ENCODE measurements around the gene RHBG. TPM values are rescaled to one million over a fixed set of nuclear protein-coding genes. Genes with fewer than 3 reads are reported as not detected.

The RHBG gene
- total and polyA plus RNA-seq, 7 donors: not detected

DNA sequence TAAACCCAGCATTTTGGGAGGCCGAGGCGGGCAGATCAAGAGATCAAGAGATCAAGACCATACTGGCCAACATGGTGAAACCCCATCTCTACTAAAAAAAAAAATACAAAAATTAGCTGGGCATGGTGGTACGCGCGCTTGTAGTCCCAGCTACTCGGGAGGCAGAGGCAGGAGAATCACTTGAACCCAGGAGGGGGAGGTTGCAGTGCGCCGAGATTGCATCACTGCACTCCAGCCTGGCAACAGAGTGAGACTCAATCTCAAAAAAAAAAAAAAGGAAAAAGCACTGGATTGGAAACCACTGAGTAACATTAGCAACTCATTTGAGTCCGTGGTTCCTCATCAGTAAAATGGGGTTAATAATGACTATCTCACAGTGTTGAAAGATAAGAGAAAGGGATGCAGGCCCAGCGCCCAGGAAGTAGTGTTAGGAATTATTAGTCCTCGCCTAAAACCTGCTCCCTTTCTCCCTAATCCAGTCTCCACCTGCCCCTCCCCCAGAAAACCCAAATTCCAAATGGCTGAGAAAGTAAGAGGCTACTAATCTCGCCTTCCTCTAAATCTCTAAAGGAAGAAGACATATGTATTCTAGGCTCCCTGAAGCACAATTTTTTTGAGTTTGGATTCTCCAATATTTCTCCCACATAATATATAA is 49.5 kb downstream of the RHBG start:
- H3K4me1 ChIP-seq: peaks cover 28% of the 10 kb centered on the region
- TF ChIP-seq, protein P1, sequence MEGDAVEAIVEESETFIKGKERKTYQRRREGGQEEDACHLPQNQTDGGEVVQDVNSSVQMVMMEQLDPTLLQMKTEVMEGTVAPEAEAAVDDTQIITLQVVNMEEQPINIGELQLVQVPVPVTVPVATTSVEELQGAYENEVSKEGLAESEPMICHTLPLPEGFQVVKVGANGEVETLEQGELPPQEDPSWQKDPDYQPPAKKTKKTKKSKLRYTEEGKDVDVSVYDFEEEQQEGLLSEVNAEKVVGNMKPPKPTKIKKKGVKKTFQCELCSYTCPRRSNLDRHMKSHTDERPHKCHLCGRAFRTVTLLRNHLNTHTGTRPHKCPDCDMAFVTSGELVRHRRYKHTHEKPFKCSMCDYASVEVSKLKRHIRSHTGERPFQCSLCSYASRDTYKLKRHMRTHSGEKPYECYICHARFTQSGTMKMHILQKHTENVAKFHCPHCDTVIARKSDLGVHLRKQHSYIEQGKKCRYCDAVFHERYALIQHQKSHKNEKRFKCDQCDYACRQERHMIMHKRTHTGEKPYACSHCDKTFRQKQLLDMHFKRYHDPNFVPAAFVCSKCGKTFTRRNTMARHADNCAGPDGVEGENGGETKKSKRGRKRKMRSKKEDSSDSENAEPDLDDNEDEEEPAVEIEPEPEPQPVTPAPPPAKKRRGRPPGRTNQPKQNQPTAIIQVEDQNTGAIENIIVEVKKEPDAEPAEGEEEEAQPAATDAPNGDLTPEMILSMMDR (IDR thresholded peaks at IDR 0.05): no peak
- H3K36me3 ChIP-seq (ENCODE audit: insufficient read depth in 1 of 2, low read depth in 1 of 2): no peaks in the 10 kb centered on the region
- ATAC-seq (no peak), DNase-seq (no peak)
- no peaks in the 10 kb centered on the region for H3K9me3 ChIP-seq
- no peak overlapping the region for H3K4me3 ChIP-seq
- intact Hi-C loops (cut with DNase I): no loop called here
- peaks cover 8 to 100% (median 35%) of the 10 kb centered on the region in 3 donors for H3K27me3 ChIP-seq (ENCODE audit: insufficient read depth in 3 of 3, low read length in 2 of 3)
- H3K27ac ChIP-seq: no peak overlapping the region
- 90 to 93% (median 92%) methylated on average over 12 of the region's 12 CpGs for WGBS, 3 donors

GRCh38 chr1:156419854-156420204 is 50.8 kb downstream of the RHBG start:
- no peak for ATAC-seq
- Histone ChIP-seq H3K27ac (no peak overlapping the region), H3K4me1 (peaks cover 28% of the 10 kb centered on the region), H3K9me3 (no peaks in the 10 kb centered on the region), H3K36me3 (ENCODE audit: insufficient read depth in 1 of 2, low read depth in 1 of 2) (no peaks in the 10 kb centered on the region), H3K4me3 (peak overlapping the region; percentile 58), H3K27me3 (ENCODE audit: insufficient read depth in 3 of 3, low read length in 2 of 3) (peaks cover 8 to 100% (median 34%) of the 10 kb centered on the region in 3 donors)
- TF ChIP-seq, protein P1 (IDR thresholded peaks at IDR 0.05): no peak
- intact Hi-C loops (cut with DNase I): no loop called here
- 32 to 50% (median 40%) methylated on average over 5 of the region's 5 CpGs for WGBS, 3 donors
- DNase-seq: no peak

- Histone ChIP-seq H3K27me3 (ENCODE audit: insufficient read depth in 3 of 3, low read length in 2 of 3) (peaks cover 8 to 100% (median 33%) of the 10 kb centered on the region in 3 donors), H3K27ac (no peak overlapping the region), H3K4me3 (peak overlapping the region; percentile 58), H3K4me1 (peaks cover 28% of the 10 kb centered on the region), H3K9me3 (no peaks in the 10 kb centered on the region), H3K36me3 (ENCODE audit: insufficient read depth in 1 of 2, low read depth in 1 of 2) (no peaks in the 10 kb centered on the region)
- WGBS, 3 donors: 4 to 5% (median 4%) methylated on average over 62 to 69 of the region's 69 CpGs
- no peak for DNase-seq
- peak in 1 of 4 donors; percentile 40 for ATAC-seq
- intact Hi-C loops (cut with DNase I): no loop called here
- TF ChIP-seq, protein P1 (IDR thresholded peaks at IDR 0.05): no peak
Observed at GRCh38 chr1:156420205-156421061, 51.4 kb downstream of the RHBG start.

DNA sequence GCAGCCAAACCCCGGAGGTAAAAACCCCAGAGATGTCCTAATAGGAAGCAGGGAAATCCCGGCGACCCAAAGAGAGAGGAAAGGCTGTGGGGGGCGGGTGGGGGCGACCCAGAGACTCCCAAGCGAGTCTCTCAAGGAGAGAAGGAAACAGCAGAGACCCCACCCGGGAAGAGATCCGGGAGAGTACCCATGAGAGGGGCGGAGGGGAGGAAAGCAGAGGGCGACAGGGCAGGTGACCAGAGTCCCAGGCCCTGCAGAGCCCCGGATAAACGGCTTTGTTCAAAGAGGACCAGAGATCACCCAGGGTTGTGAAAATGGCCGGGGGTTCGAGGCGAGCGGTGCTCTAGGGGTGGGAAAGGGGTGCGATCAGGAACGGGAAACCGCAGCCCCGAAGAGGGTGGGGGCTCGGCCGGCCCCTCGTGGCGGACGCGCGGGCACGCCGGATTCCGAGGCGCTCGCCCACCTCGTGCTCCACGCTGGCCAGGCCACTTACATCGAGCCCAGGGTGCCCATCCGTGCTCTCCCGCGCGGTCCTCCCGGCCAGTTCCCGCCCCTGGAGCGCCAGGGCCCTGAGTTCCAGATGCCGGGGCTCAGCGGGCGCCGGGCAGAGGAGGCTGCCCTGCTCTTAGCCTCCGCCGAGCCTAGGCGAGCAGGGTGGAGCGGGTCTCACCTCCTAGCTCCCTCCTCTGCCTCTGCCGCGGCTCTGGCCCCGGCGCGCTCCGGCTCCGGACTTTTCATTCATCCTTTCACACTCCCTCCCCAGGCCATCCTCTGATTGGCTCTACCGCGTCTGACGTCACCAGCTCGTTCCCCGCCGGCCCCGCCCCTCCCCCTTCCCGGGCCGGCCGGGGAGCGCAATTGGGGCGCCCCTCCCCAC is 52.3 kb downstream of the RHBG start:
- Histone ChIP-seq H3K4me3 (peak overlapping the region; percentile 58), H3K4me1 (peaks cover 28% of the 10 kb centered on the region), H3K27ac (no peak overlapping the region), H3K9me3 (no peaks in the 10 kb centered on the region), H3K27me3 (ENCODE audit: insufficient read depth in 3 of 3, low read length in 2 of 3) (peaks cover 8 to 94% (median 34%) of the 10 kb centered on the region in 3 donors), H3K36me3 (ENCODE audit: insufficient read depth in 1 of 2, low read depth in 1 of 2) (no peaks in the 10 kb centered on the region)
- TF ChIP-seq, protein P1 (IDR thresholded peaks at IDR 0.05): no peak
- whole genome bisulfite sequencing, 3 donors: 1 to 2% (median 1%) methylated on average over 57 to 69 of the region's 69 CpGs
- peak; percentile 88 to 96 (median 94) for ATAC-seq
- intact Hi-C loops (cut with DNase I): no loop called here
- peak; percentile 81 to 89 for DNase-seq

Data from psoas muscle (tissue), 8 donors.